NCI-H1417 treated with DMSO at 0.1 percent for 48 hours (cell line): ENCODE data around the gene BRAT1.

ENCODE experiments used
- DNase-seq: peaks from one replicate; lab custom pipeline; 2025; lab: John Stamatoyannopoulos, UW

The BRAT1 gene

GRCh38 chr7:2495418-2496299, 59.7 kb downstream of the BRAT1 start:
- DNase-seq: no peak

- DNase-seq: no peak
Measured at GRCh38 chr7:2494191-2495130, 60.9 kb downstream of the BRAT1 start.

- no peak for DNase-seq
Measured at GRCh38 chr7:2493205-2494164, 61.8 kb downstream of the BRAT1 start.

- DNase-seq: no peak
Measured at GRCh38 chr7:2492038-2492437, 63.3 kb downstream of the BRAT1 start.

- no peak for DNase-seq
Measured at GRCh38 chr7:2490181-2490651, 65.1 kb downstream of the BRAT1 start.

GRCh38 chr7:2488681-2489080, 66.6 kb downstream of the BRAT1 start:
- DNase-seq: no peak

- no peak for DNase-seq
Measured at GRCh38 chr7:2488272-2488645, 67.1 kb downstream of the BRAT1 start.
